Thyroid gland (tissue), 4 donors: ENCODE data around the gene GNAI1.

Experiments
- CTCF ChIP-seq, 6 experiments: fragments of 200-600 bp in 3 of 6; fragments of 450-650 bp in 3 of 6; sonication (generic) in 3 of 6; IDR thresholded peaks; one replicate each; pipeline ENCODE4 v1.5.1; 2016 to 2019; ENCODE audit warnings: antibody characterized with exemption in 6 of 6, mild to moderate bottlenecking in 2 of 6, inconsistent platforms in 1 of 6, moderate library complexity in 1 of 6
- POLR2A ChIP-seq, 2 donors: fragments of 450-650 bp; IDR thresholded peaks; one replicate each; pipeline ENCODE4 v1.6.1; 2017; ENCODE audit warnings: antibody characterized with exemption in 2 of 2, mild to moderate bottlenecking in 2 of 2, moderate library complexity in 1 of 2

- TF ChIP-seq CTCF (IDR thresholded peaks at IDR 0.05), result no peak
- TF ChIP-seq POLR2A (IDR thresholded peaks at IDR 0.05), result no peak
Measured at GRCh38 chr7:80224415-80224814, 89.8 kb downstream of the GNAI1 start.
